A673 (cell line): ENCODE measurements around the gene SPDYA. TPM values are rescaled to one million over a fixed set of nuclear protein-coding genes. Genes with fewer than 3 reads are reported as not detected.
A peak's percentile ranks its signal among the peaks of the same experiment; 100 is the strongest.

ENCODE experiments used
- BruUV-seq: library from RNA; stranded (reverse); fragments of 400-500 nt; replicated peaks from 2 replicates; lab custom pipeline; 2021; lab: Mats Ljungman, UMichigan
- CTCF ChIA-PET: fragments of 300-600 bp; sonication (Branson Sonifier 250); formaldehyde crosslinking; loops from one replicate; lab custom pipeline; 2022; ENCODE audit warnings: antibody characterized with exemption; lab: Charles Lee
- POLR2A ChIA-PET: fragments of 300-600 bp; sonication (Branson Sonifier 250); formaldehyde crosslinking; loops from one replicate; lab custom pipeline; 2022; ENCODE audit warnings: antibody characterized with exemption; ENCODE audit not compliant: low non-redundant PET; lab: Charles Lee
- DNase-seq: peaks from one replicate; pipeline ENCODE4 v3.0.0-alpha.2; 2015; ENCODE audit warnings: low spot score
- H3K27ac ChIP-seq: fragments of 200-600 bp; sonication (generic); 2 replicates; pipeline ENCODE4 v1.5.1; 2016; ENCODE audit warnings: mixed run types, low read depth, mild to moderate bottlenecking, mixed read lengths, antibody characterized with exemption, low read length; ENCODE audit not compliant: poor library complexity, severe bottlenecking
- H3K27me3 ChIP-seq: fragments of 200-600 bp; sonication (generic); replicated peaks from 2 replicates; pipeline ENCODE4 v1.6.1; 2017; ENCODE audit warnings: mixed run types, low read depth, mild to moderate bottlenecking, mixed read lengths, antibody characterized with exemption, low read length; ENCODE audit not compliant: insufficient read depth, poor library complexity
- H3K36me3 ChIP-seq: fragments of 200-600 bp; sonication (generic); 2 replicates; pipeline ENCODE4 v1.6.1; 2016; ENCODE audit warnings: mixed run types, mild to moderate bottlenecking, mixed read lengths, antibody characterized with exemption, low read length; ENCODE audit not compliant: insufficient read depth, poor library complexity, severe bottlenecking
- H3K4me1 ChIP-seq: fragments of 200-600 bp; sonication (generic); 2 replicates; pipeline ENCODE4 v1.6.1; 2017; ENCODE audit warnings: mixed run types, mild to moderate bottlenecking, mixed read lengths, antibody characterized with exemption, low read length; ENCODE audit not compliant: insufficient read depth, poor library complexity, severe bottlenecking
- H3K4me3 ChIP-seq: fragments of 200-600 bp; sonication (generic); 2 replicates; pipeline ENCODE4 v1.5.1; 2016; ENCODE audit warnings: low read depth, mixed run types, mild to moderate bottlenecking, mixed read lengths, low read length; ENCODE audit not compliant: poor library complexity, severe bottlenecking
- H3K9me3 ChIP-seq: fragments of 200-600 bp; sonication (generic); 2 replicates; pipeline ENCODE4 v1.6.1; 2016; ENCODE audit warnings: mixed run types, low read depth, mild to moderate bottlenecking, mixed read lengths, antibody characterized with exemption, low read length; ENCODE audit not compliant: poor library complexity, severe bottlenecking
- EZH2 ChIP-seq: fragments of 200-600 bp; sonication (generic); IDR thresholded peaks from 2 replicates; pipeline ENCODE4 v1.6.1; 2017; ENCODE audit warnings: borderline replicate concordance, low read depth, mild to moderate bottlenecking, mixed read lengths, antibody characterized with exemption, low read length; ENCODE audit not compliant: poor library complexity, severe bottlenecking
- intact Hi-C: fragments of 100-400 bp; cut with micrococcal nuclease; formaldehyde crosslinking; loops from one replicate; pipeline ENCODE4 v1.10.0; 2022; ENCODE audit not compliant: unreplicated experiment
- total RNA-seq: library from RNA; stranded (reverse); gene quantifications from 2 replicates; pipeline ENCODE4 v1.2.3, GENCODE V29; 2021
- TF ChIP-seq, protein P1 (sequence below): fragments of 300-800, 200-600 bp; sonication (generic); conservative IDR thresholded peaks from 2 replicates; pipeline ENCODE4 v1.5.1; 2017; ENCODE audit warnings: low read depth, mild to moderate bottlenecking, antibody characterized with exemption, low read length, moderate library complexity, mixed read lengths

The SPDYA gene
- total RNA-seq, 1 experiment from 2014 or later: 1.2 TPM

DNA sequence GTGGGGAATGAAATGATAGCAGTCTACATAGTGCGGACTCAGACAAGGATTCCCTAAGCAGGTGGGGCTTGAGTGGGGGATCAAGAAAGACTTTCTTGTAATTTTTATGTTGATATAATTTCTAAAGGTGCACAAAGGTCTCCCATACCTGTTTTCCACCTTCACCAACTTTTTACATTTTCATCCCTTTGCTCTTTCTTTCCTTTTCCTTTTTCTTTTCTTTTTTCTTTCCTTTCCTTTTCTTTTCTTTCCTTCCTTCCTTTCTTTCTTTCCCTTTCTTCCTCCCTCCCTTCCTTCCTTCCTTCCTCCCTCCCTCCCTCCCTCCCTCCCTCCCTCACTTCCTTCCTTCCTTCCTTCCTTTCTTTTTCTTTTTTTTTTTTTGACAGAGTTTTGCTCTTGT is 69.6 kb downstream of the SPDYA start:
- POLR2A ChIA-PET: no interaction called here
- CTCF ChIA-PET: no interaction called here
- no TSS peak for BruUV-seq
- no peak overlapping the region for H3K27ac ChIP-seq
- H3K36me3 ChIP-seq: no peaks in the 10 kb centered on the region
- intact Hi-C loops: no loop called here
- no peak for TF ChIP-seq EZH2
- TF ChIP-seq, protein P1, sequence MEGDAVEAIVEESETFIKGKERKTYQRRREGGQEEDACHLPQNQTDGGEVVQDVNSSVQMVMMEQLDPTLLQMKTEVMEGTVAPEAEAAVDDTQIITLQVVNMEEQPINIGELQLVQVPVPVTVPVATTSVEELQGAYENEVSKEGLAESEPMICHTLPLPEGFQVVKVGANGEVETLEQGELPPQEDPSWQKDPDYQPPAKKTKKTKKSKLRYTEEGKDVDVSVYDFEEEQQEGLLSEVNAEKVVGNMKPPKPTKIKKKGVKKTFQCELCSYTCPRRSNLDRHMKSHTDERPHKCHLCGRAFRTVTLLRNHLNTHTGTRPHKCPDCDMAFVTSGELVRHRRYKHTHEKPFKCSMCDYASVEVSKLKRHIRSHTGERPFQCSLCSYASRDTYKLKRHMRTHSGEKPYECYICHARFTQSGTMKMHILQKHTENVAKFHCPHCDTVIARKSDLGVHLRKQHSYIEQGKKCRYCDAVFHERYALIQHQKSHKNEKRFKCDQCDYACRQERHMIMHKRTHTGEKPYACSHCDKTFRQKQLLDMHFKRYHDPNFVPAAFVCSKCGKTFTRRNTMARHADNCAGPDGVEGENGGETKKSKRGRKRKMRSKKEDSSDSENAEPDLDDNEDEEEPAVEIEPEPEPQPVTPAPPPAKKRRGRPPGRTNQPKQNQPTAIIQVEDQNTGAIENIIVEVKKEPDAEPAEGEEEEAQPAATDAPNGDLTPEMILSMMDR: no peak
- H3K9me3 ChIP-seq: no peaks in the 10 kb centered on the region
- DNase-seq: no peak
- H3K27me3 ChIP-seq: peaks cover 40% of the 10 kb centered on the region
- no peaks in the 10 kb centered on the region for H3K4me1 ChIP-seq
- H3K4me3 ChIP-seq: no peak overlapping the region

DNA sequence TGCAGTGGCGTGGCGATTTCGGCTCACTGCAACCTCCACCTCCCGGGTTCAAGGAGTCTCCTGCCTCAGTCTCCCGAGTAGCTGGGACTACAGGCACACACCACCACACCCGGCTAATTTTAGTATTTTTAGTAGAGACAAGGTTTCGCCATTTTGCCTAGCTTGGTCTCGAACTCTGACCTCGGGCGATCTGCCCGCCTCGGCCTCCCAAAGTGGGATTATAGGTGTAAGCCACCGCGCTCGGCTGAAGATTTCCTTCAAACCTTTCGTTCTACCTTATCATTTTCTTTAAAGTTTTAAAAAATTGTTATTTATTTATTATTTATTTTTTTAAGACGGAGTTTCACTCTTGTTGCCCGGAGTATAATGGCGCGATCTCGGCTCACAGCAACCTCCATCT is 82.9 kb downstream of the SPDYA start:
- Histone ChIP-seq H3K27ac (no peak overlapping the region), H3K36me3 (no peaks in the 10 kb centered on the region), H3K27me3 (peaks cover 14% of the 10 kb centered on the region), H3K4me3 (no peak overlapping the region), H3K4me1 (peaks cover 24% of the 10 kb centered on the region), H3K9me3 (no peaks in the 10 kb centered on the region)
- ChIA-PET POLR2A (no interaction called here), CTCF (no interaction called here)
- DNase-seq: no peak
- TF ChIP-seq EZH2: no peak
- TF ChIP-seq, protein P1: no peak
- intact Hi-C loops: loop anchor here (10.0 kb wide), 1 partner anchor 329 kb away; no protein-coding TSS in a partner anchor
- no TSS peak for BruUV-seq

DNA sequence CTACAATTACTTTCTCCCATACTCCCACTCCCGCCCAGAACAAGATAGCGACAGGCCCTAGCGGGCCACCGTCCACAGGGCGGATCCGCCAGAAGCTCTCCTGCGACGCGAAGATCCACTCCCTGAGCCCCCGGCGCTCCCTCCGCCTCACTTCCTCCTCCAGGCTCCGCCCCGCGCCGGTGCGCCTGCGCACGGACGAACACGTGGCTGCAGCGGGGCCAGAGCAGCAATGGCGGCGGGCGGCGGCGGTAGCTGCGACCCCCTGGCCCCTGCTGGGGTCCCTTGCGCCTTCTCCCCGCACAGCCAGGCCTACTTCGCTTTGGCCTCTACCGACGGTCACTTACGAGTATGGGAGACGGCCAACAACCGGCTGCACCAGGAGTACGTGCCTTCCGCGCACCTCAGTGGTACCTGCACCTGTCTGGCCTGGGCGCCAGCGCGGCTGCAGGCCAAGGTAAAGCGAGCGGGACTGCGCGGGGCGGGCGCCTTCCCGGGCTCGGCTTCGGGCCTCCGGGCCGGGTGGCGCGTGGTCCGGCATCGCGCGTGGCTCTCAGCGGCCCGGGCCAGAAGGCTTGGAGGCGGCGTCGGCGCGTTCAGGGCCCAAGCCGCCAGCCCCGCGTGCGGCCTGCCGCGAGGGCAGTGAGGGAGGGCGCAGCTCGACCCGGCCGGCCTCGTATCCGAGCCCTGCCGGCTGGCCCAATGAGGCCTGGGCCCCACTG is 84.0 kb downstream of the SPDYA start, which contains the start of gene WDR43:
Gene WDR43 (plus strand): TSS at position 198 of the 719 bp plus-strand sequence. CDS start 32 bp downstream, at position 230.
- Histone ChIP-seq H3K27me3 (peaks cover 10% of the 10 kb centered on the region), H3K4me1 (peaks cover 27% of the 10 kb centered on the region), H3K36me3 (no peaks in the 10 kb centered on the region), H3K4me3 (peak within 1 kb of the TSS; percentile 100), H3K27ac (peak within 1 kb of the TSS; percentile 93), H3K9me3 (no peaks in the 10 kb centered on the region)
- POLR2A ChIA-PET: interaction anchor here (0.6 kb wide), 1 partner anchor 1001 kb away, joined by 3 read pairs; no protein-coding TSS in a partner anchor
- intact Hi-C loops: loop anchor here (2.0 to 10.0 kb wide), 2 partner anchors 24 to 330 kb away; partner anchors contain the start of gene TRMT61B
- peak; percentile 99 for DNase-seq
- CTCF ChIA-PET: interaction anchor here (0.6 kb wide), 1 partner anchor 74 kb away, joined by 4 read pairs; no protein-coding TSS in a partner anchor
- TF ChIP-seq, protein P1: no peak
- TF ChIP-seq EZH2: no peak
- no TSS peak for BruUV-seq
